ENCODE measurements around the gene ACYP2.

- TF ChIP-seq CTCF (IDR thresholded peaks at IDR 0.05; ENCODE audit: insufficient read depth, low read length, poor library complexity, severe bottlenecking) (no peak), EZH2phosphoT487 (conservative IDR thresholded peaks at IDR 0.05; ENCODE audit: low read length) (no peak)
Observed at GRCh38 chr2:54090521-54091117, 24.8 kb upstream of the ACYP2 start.
